ENCODE results near the gene TMEM134. TPM values are rescaled to one million over a fixed set of nuclear protein-coding genes. Genes with fewer than 3 reads are reported as not detected.

TMEM134 gene
- total and polyA plus RNA-seq, 2 of the 4 experiments (the other 2 are of a cell fraction) = 12.5 to 55.0 TPM

DNA sequence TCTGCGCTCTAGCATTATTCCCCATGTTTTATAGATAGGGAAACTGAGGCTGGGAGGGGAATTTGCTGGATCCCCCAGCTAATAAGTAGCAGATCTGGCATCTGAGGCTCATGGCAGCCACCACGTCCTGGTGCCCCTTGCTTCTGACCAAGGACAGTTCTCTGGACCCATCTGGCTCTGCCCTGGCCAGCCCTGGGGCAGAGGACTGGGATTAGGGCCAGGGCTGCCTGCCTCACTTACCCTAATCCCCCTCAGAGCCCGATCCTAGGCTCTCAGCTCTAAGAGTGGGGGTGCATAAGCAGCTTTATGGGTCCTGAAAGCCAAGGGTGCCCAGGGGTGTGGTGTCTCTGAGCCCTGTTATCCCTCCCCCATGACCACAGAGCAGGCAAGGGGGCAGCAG, 14.0 kb downstream of the TMEM134 start, which contains the start of gene CABP4:
Gene CABP4, plus strand, starts transcription at position 301 of the 400 bp plus-strand sequence. Its CDS starts 70 bp downstream, at position 371.
- no CpG with 5 or more reads among the region's 3 CpGs for WGBS, 2 experiments (ENCODE audit: extremely low coverage in 2 of 2, insufficient read length in 1 of 2)
- no peak within 1 kb of the TSS for H3K9ac ChIP-seq (ENCODE audit: low read depth, low read length)

More for the DNA sequence above, 14.0 kb downstream of the TMEM134 start, which contains the start of gene CABP4:
- Histone ChIP-seq H2AK9ac (replicated peaks; ENCODE audit: low read depth, low read length, poor library complexity) (no peak within 1 kb of the TSS), H2AFZ (replicated peaks; ENCODE audit: low read length, poor library complexity) (peak within 1 kb of the TSS; percentile 51), H2BK5ac (ENCODE audit: low read depth, low read length, poor library complexity, severe bottlenecking) (no peak within 1 kb of the TSS), H2BK120ac (ENCODE audit: low read depth, low read length) (no peak within 1 kb of the TSS), H3K23ac (ENCODE audit: low read depth, low read length) (no peak within 1 kb of the TSS), H3K79me1 (ENCODE audit: low read depth in 1 of 2, low read length in 2 of 2) (no peaks in the 10 kb centered on the region), H3K4me1 (ENCODE audit: control insufficient read depth, insufficient read depth, low read length) (no peaks in the 10 kb centered on the region), H3K18ac (ENCODE audit: low read depth, low read length) (no peak within 1 kb of the TSS), H2BK15ac (ENCODE audit: low read depth, low read length) (no peak within 1 kb of the TSS), H2BK20ac (ENCODE audit: low read depth, low read length) (no peak within 1 kb of the TSS), H3K4ac (ENCODE audit: low read depth, low read length) (no peak within 1 kb of the TSS), H3K56ac (ENCODE audit: extremely low read depth, insufficient read depth, low read length) (no peak within 1 kb of the TSS), H2AK5ac (ENCODE audit: low read depth, low read length) (no peak within 1 kb of the TSS), H3K27ac (ENCODE audit: insufficient read depth, low read length) (no peak within 1 kb of the TSS), H3K4me3 (ENCODE audit: insufficient read depth, low read depth, low read length) (no peak within 1 kb of the TSS), H4K8ac (ENCODE audit: low read depth in 2 of 2, low read length in 2 of 2) (no peak within 1 kb of the TSS), H3K36me3 (ENCODE audit: control insufficient read depth, insufficient read depth, low read length) (no peaks in the 10 kb centered on the region), H4K20me1 (ENCODE audit: insufficient read depth, low read length) (no peaks in the 10 kb centered on the region), H3K4me2 (ENCODE audit: low read depth, low read length) (no peak within 1 kb of the TSS), H3K9me1 (ENCODE audit: insufficient read depth, low read length) (no peaks in the 10 kb centered on the region), H3K27me3 (ENCODE audit: control insufficient read depth, insufficient read depth, low read length) (peaks cover 25% of the 10 kb centered on the region; the same call in 1 of the 2 replicates), H3K9me3 (ENCODE audit: control insufficient read depth, insufficient read depth, low read length) (no peaks in the 10 kb centered on the region), H4K91ac (ENCODE audit: insufficient read depth, low read depth, low read length) (no peak within 1 kb of the TSS), H3K14ac (replicated peaks; ENCODE audit: low read depth, low read length) (no peak within 1 kb of the TSS), H4K5ac (ENCODE audit: low read depth, low read length) (no peak within 1 kb of the TSS)
- TF ChIP-seq, protein P1, sequence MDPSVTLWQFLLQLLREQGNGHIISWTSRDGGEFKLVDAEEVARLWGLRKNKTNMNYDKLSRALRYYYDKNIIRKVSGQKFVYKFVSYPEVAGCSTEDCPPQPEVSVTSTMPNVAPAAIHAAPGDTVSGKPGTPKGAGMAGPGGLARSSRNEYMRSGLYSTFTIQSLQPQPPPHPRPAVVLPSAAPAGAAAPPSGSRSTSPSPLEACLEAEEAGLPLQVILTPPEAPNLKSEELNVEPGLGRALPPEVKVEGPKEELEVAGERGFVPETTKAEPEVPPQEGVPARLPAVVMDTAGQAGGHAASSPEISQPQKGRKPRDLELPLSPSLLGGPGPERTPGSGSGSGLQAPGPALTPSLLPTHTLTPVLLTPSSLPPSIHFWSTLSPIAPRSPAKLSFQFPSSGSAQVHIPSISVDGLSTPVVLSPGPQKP (IDR thresholded peaks at IDR 0.05; ENCODE audit: borderline replicate concordance, low read depth, low read length) = no peak
- TF ChIP-seq SMC3 (IDR thresholded peaks at IDR 0.05; ENCODE audit: low read depth, low read length) = no peak
- no peak for TF ChIP-seq MAZ (IDR thresholded peaks at IDR 0.05; ENCODE audit: borderline replicate concordance, low read depth, low read length)
- DNase-seq (no peak), ATAC-seq (ENCODE audit: low read depth) (no peak)
- BruUV-seq (replicated peaks) = no TSS peak
- CTCF ChIA-PET = no interaction called here
- in situ Hi-C loops (cut with MboI; ENCODE audit: low sequenced_read_pairs) (no loop called here), intact Hi-C loops (cut with micrococcal nuclease) (no loop called here), dilution Hi-C loops (cut with HindIII; ENCODE audit: low sequenced_read_pairs, unreplicated experiment) (no loop called here)
- POLR2A ChIA-PET (ENCODE audit: unreplicated experiment) = no interaction called here

All from IMR-90 (cell line).